ENCODE results near the gene TBC1D4. TPM values are rescaled to one million over a fixed set of nuclear protein-coding genes. Genes with fewer than 3 reads are reported as not detected.
A peak's percentile ranks its signal among the peaks of the same experiment; 100 is the strongest.
"Not testable (repeated sequence)": the region's sequence is repeated elsewhere in the genome, so short reads cannot be mapped to it uniquely, and the experiment has no call there.

Gene TBC1D4
- polyA plus RNA-seq, 4 donors: 55.1 to 62.5 (median 59.5) TPM

- peak in 1 of 4 donors; percentile 22 for DNase-seq (ENCODE audit: low read depth in 4 of 4, low spot score in 3 of 4)
Observed at GRCh38 chr13:75305059-75305458, 176.9 kb downstream of the TBC1D4 start.

- DNase-seq (ENCODE audit: low read depth in 4 of 4, low spot score in 3 of 4): no peak
Observed at GRCh38 chr13:75303263-75303662, 178.7 kb downstream of the TBC1D4 start.

GRCh38 chr13:75302071-75302698 lies 179.8 kb downstream of the TBC1D4 start:
- no peak for DNase-seq (ENCODE audit: low read depth in 4 of 4, low spot score in 3 of 4)

- no peak for DNase-seq (ENCODE audit: low read depth in 4 of 4, low spot score in 3 of 4)
Observed at GRCh38 chr13:75299913-75300862, 181.8 kb downstream of the TBC1D4 start.

GRCh38 chr13:75299246-75299645 lies 182.7 kb downstream of the TBC1D4 start:
- no peak for DNase-seq (ENCODE audit: low read depth in 4 of 4, low spot score in 3 of 4)

GRCh38 chr13:75296641-75297040 lies 185.3 kb downstream of the TBC1D4 start:
- no peak for DNase-seq (ENCODE audit: low read depth in 4 of 4, low spot score in 3 of 4)

GRCh38 chr13:75295201-75295600 lies 186.8 kb downstream of the TBC1D4 start:
- no peak for DNase-seq (ENCODE audit: low read depth in 4 of 4, low spot score in 3 of 4)

- no peak for DNase-seq (ENCODE audit: low read depth in 4 of 4, low spot score in 3 of 4)
Observed at GRCh38 chr13:75294110-75294509, 187.9 kb downstream of the TBC1D4 start.

- no peak for DNase-seq (ENCODE audit: low read depth in 4 of 4, low spot score in 3 of 4)
Observed at GRCh38 chr13:75285310-75285709, 196.7 kb downstream of the TBC1D4 start.

- DNase-seq (ENCODE audit: low read depth in 4 of 4, low spot score in 3 of 4): no peak
Observed at GRCh38 chr13:75279834-75280369, 202.1 kb downstream of the TBC1D4 start.

- not testable (repeated sequence) for DNase-seq (ENCODE audit: low read depth in 4 of 4, low spot score in 3 of 4)
Observed at GRCh38 chr13:75273695-75274094, 208.3 kb downstream of the TBC1D4 start.

GRCh38 chr13:75271846-75272245 lies 210.1 kb downstream of the TBC1D4 start:
- no peak for DNase-seq (ENCODE audit: low read depth in 4 of 4, low spot score in 3 of 4)

- DNase-seq (ENCODE audit: low read depth in 4 of 4, low spot score in 3 of 4): not testable (repeated sequence)
Observed at GRCh38 chr13:75268481-75268880, 213.5 kb downstream of the TBC1D4 start.

- DNase-seq (ENCODE audit: low read depth in 4 of 4, low spot score in 3 of 4): no peak
Observed at GRCh38 chr13:75264611-75265010, 217.4 kb downstream of the TBC1D4 start.

GRCh38 chr13:75263741-75264407 lies 218.1 kb downstream of the TBC1D4 start:
- DNase-seq (ENCODE audit: low read depth in 4 of 4, low spot score in 3 of 4): no peak

GRCh38 chr13:75258159-75258782 lies 223.7 kb downstream of the TBC1D4 start:
- DNase-seq (ENCODE audit: low read depth in 4 of 4, low spot score in 3 of 4): peak; percentile 3 to 28 (median 22)

GRCh38 chr13:75256922-75257321 lies 225.0 kb downstream of the TBC1D4 start:
- no peak for DNase-seq (ENCODE audit: low read depth in 4 of 4, low spot score in 3 of 4)

GRCh38 chr13:75255653-75256052 lies 226.3 kb downstream of the TBC1D4 start:
- no peak for DNase-seq (ENCODE audit: low read depth in 4 of 4, low spot score in 3 of 4)

GRCh38 chr13:75255147-75255546 lies 226.8 kb downstream of the TBC1D4 start:
- no peak for DNase-seq (ENCODE audit: low read depth in 4 of 4, low spot score in 3 of 4)

GRCh38 chr13:75251188-75251587 lies 230.8 kb downstream of the TBC1D4 start:
- DNase-seq (ENCODE audit: low read depth in 4 of 4, low spot score in 3 of 4): no peak
